HG03097 (cell line): ENCODE data around the gene EVX2.

Source experiments
- ATAC-seq: cut with Tn5 transposase; IDR thresholded peaks from one replicate; pipeline ENCODE4 v1.9.1; 2021; ENCODE audit not compliant: unreplicated experiment, low FRiP score

The EVX2 gene

DNA sequence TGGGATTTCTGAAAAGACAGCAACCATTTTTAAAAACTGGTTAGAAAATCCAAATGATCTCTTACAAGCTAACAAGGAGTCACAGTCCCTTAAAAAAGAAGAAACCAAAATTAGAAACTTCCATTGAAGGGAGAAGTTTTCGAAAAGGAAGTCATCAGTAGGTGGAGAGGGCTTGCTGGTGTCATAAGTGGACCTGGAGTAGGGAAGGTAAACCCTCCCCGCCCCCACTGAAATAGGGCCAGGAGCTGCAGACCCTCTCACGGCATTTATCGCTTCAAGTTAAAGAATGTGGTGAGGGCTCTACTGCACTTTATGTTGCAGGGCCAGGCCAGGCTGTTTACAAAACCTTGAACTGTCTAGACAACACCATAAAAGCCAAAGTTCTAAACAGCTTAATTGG, 26.2 kb upstream of the EVX2 start:
- ATAC-seq, result no peak

DNA sequence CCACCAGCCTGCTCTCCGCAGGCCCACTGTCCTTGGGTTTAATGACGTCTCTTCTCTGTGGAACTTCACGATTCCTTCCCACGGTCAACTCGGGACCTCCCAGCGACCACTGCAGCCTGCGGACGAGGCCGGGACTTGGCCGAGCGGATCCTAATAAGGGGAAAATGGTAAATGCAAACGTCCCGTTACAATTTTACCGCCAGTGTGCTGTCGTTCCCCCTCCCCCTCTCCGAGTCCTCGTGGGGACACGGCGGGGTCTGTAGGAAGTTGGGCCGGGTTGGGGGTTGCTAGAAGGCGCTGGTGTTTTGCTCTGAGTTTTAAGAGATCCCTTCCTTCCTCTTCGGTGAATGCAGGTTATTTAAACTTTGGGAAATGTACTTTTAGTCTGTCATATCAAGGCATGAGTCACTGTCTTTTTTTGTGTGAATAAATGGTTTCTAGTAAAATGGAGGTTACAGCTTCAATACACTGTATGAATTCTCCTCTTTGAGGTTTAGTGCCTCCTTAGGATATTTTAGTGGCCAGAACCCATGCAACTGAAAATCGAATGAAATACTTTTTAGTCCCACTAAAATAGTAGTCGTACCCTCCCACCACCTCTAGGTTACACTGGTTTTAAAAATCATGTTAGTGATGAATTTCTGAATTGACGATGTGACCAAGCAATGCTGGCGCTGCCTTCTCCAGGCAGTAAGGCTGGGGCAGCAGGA, 25.6 kb upstream of the EVX2 start:
- no peak for ATAC-seq

DNA sequence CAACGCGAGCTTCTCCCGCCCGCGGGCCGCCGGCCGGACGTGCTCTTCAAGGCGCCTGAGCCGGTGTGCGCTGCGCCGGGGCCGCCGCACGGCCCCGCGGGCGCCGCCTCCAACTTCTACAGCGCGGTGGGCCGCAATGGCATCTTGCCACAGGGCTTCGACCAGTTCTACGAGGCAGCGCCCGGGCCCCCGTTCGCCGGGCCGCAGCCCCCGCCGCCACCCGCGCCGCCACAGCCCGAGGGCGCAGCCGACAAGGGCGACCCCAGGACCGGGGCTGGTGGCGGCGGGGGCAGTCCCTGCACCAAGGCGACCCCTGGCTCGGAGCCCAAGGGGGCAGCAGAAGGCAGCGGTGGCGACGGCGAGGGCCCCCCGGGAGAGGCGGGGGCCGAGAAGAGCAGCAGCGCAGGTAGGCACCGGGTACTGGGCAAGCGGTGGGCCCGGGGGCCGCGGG, 24.0 kb upstream of the EVX2 start:
- ATAC-seq, result no peak

DNA sequence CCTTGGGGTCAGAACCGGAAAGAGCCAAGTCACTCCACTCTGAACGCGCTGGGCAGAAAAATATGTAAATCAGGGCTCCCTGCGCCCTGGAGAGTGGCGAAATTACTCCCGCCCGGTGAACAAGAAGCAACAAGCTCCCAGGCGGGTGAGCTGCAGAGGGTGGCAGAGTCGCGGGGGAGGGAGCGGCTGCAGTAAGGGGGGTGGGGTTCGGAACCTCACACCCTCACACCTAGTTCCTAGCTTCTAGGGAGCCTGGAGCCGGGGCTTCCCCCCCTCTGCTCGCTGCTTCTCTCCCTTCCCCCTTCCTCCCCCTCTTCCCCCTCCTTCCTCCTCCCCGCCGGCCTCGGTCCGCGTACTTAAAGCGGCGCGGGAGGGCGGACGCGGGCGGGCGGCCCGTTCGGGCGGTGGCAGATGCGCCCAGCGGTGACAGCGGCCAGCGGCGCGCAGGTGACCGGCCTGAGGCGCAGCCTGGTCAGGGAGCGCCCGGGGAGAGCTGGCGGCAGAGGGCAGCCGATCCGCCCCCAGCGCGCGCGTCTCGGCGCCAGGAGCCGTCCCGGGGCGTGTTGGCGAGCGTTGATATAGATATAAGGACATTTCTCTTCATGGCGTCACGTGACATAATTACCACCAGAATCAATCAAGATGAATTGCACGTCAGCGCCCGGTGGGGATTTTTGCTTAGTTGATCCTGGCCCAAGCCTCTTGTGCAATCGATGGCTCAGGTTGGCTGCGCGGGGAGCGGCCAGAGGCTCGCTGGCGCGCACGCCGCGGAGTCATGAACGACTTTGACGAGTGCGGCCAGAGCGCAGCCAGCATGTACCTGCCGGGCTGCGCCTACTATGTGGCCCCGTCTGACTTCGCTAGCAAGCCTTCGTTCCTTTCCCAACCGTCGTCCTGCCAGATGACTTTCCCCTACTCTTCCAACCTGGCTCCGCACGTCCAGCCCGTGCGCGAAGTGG, 23.1 kb upstream of the EVX2 start, which contains the start of gene HOXD11:
Gene HOXD11 (plus strand): TSS at position 700 of the 959 bp plus-strand sequence. CDS start 76 bp downstream, at position 776.
- no peak for ATAC-seq

DNA sequence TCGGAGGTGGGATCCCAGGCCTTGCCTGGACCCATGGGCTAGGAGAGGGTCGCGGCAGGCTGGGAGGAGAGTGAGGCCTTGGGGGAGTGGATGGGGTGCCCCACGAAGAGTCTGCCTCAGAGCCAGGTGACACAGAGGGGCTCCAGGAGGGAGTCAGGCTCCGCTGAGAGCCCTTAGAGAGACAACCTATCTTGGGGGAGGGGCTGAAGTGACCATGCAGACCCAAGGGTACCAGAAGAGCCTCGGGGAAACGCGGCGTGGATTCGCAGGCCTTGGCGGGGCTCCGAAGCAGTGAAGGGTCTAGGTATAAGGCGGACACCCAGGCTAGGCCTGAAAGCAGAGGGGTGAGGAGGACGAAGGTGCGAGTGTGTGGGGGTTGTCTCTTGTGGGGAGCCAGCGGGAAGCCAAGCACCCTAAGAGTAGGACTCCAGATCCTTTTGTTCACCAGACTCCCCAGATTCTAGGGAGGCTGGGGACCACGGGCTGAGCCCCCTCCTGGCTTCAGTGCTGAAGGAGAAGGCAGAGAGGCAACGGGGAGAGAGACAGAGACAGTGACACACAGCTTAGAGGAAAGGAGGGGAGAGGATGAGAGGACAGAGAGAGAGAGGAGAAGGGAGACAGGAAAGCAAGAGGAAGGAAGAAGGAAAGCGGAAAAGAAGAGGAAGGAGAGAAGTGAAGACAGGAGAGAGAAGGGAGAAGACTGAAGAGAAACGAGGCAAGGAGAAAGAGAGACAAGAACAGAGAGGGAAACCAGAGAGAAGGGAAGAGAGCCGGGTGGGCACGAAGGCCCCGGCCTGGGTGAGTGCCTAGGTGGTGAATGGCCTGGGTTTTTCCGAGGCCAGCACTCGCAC, 22.2 kb upstream of the EVX2 start:
- no peak for ATAC-seq

DNA sequence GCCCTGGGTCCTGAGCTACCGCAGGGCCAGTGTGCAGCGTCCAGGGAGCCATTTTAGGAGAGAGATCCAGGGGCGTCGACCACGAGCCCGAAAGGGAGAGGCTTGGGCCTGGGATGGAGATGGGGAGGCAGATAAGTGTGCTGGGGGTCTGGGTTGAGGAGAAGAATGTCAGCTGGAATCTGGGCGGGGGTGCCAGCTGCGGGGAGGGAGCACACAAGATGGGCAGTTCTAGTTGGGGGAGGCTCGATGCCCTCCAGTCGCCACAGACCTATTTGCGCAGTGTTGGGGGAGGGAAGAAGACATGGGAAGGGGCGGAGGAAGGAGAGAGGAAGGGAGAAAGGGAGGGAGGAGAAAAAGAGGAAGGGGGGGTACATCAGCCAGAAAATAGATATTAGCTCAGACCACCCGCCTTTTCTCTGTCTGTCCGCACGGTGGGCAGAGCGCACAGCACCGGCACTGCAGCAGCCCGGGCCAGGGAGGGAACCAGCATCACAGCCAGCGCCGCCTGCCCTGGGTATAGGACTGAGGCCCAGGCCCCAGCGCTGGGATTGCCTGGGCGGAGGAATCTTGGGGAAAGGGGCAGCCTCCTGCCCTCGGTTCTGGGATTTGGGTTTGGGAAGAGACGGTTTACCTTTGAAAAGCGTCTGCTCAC, 21.4 kb upstream of the EVX2 start:
- no peak for ATAC-seq

DNA sequence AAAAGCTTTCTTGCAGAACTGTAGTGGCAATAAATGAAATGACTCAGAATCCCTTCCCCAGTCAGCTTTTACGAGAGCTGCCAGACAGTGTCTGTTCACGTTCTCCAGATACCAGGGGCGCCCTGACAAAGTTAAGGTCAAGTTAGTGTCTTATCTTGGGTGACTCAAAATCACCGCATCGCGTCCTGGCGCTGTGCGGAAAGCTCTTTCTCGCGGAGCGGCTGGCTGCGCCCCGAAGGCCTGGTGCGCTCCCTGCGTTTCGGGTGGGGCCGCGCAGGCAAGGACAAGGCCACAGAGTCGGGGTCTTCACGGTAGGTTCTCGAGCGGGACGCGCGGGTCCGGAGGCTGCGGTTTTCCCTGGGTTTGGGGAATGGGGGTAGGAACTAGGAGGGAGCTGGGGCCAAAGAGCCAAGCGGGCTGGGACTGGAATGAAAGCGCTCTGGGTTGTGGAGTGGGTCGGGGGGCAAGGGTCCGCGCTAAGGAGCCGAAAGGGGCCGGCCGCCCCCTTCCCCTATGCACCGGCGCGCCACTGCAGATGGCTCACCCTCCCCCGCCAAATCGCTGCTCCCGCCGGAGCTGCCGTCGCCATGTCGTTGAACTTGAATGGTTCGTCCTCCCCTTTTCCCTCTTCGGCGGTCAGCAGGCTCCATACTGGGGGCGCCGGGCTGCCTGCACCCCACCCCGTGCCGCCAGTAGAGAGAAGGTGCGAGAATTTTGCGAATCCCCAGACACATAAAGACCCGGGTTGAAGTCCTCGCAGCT, 20.7 kb upstream of the EVX2 start:
- ATAC-seq, result no peak

DNA sequence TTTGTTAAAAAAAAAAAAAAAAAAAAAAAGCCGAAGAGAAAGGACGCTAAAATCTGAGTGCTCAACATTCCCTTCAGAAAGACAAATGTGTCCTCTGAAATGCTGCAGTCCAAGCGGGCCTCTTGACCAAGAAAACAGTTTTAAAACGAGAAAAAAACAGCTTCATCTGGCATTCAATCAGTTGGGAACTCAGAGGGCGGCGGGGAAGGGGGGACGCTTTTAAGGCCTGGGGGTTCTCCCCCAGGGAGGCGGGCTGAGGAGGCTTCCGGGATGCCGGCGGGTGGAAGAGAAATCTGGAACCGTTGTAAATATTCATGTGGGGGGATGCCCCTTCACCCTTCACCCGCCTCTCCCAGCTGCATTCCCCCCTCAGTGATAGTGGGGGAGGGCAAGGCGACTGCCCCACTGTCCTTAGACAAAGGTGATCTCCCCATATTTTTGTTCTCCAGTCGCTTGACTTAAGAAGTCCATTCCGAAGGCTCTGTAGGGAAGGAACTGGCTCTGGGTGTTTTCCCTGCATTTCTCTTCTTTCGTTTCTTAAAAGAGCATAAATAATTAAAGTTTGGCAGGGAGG, 20.1 kb upstream of the EVX2 start:
- ATAC-seq, result no peak

DNA sequence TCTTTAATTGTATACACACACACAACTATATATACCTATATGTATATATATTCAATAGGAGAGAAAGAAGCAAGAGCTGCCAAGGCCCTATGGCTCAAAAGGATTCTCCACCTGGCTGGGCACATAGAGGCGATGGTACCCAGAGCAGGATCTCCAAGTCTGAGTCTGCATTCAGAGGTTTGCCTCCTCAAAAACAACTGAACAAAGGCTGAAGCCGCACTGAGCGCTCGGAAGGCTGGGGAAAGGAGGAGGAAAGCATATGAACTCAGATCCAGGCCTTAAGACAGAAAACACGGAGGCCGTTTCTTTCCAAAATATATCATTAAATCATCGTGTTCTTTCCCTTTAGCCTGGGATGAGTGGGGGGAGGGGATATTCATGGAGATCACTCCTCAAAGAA, 19.4 kb upstream of the EVX2 start:
- ATAC-seq, result no peak

DNA sequence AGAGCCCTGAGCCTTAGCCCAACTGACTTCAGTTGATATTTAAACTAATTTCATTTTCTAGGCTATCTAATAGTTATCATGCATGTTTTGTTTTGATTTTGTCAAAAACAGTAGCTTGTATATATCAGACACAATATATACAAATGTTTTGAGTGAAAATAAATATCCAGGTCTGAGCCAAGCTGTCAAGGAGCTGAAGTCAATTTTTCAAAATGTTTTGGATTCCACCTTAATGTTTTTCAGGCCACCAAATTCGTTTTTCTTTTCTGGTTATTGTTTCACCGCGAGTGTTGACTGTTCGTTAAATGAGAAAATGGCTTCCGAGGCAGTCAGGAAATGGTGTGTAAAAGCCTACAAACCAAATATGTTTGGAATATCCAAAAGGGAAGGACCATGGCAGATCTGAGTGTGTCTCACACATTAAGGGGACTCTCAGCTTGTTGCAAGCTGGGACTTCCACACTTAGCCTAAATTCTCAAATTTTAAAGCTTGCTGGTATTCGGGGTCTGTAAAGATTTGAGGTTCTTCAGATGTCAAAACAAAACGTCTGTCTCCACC, 18.6 kb upstream of the EVX2 start:
- ATAC-seq, result no peak

DNA sequence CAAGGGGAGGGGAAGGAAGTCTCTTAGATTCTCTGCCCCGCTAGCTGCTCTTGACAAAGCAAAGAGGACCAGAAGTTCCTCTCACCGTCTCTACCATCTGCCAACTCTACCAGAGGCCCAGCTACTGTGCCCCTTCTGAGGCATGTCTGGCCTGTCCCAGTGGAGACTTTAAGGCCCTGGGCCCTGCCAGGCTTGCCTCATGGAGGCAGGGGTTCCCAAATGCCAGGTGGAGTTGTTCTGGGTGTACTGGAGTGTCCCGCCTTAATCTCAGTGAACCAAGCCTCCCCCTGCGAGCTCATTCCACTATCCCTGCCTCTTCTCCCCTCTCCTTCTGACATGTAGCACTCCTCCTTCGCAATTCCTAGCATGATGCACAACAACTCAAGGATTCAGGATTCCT, 18.1 kb upstream of the EVX2 start:
- ATAC-seq, result no peak

DNA sequence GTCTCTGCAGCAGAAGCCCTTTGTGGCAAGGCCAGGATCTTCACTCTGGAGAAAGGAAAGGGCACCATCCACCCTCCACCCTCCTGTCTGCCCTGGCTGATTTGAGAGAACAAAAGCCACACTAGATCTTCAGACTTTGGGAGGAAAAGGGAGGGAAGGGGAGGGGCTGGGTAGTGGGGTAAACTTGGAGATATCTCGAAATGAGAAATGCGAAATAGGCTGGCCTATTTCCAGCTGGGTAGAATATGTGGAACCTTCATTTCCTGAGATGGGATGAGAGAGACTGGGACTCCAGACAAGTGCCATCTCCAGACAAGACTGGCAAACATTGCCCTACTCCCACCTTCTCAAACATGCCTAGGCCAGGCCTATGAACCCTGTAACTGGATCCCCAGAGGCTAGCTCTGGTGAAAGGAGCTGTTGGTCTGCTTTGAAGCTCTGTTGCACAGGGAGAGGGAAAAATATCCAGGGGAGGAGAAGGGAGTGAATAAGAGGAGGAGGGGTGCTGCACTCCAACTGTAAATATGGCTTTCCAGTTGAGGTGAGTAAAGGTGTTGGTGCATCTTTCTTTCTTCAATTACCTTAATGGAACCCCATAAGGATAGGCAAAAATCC, 17.6 kb upstream of the EVX2 start:
- ATAC-seq, result no peak

DNA sequence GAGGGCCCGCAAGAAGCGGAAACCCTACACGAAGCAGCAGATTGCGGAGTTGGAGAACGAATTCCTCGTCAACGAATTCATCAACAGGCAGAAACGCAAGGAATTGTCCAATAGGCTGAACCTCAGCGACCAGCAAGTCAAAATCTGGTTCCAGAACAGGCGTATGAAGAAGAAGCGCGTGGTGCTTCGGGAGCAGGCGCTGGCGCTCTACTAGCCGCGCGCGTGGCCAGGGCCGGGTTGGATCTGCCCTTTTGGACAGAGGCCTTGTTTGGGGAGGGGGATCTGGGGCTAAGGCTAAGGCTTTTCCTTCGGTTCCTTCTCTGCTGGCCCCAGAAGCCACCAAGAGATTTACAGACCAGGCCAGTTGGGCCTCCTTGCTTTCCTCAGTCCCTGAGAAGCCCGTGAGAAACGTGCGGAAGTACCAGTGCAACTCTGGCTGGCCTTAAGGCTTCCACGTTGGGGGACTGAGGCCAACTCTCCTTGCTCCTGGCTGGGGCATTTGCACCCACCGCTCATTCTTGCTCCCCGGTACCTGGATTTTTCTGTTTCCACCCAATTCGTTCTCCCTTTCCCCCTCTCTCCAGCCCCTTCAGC, 16.9 kb upstream of the EVX2 start:
- no peak for ATAC-seq

DNA sequence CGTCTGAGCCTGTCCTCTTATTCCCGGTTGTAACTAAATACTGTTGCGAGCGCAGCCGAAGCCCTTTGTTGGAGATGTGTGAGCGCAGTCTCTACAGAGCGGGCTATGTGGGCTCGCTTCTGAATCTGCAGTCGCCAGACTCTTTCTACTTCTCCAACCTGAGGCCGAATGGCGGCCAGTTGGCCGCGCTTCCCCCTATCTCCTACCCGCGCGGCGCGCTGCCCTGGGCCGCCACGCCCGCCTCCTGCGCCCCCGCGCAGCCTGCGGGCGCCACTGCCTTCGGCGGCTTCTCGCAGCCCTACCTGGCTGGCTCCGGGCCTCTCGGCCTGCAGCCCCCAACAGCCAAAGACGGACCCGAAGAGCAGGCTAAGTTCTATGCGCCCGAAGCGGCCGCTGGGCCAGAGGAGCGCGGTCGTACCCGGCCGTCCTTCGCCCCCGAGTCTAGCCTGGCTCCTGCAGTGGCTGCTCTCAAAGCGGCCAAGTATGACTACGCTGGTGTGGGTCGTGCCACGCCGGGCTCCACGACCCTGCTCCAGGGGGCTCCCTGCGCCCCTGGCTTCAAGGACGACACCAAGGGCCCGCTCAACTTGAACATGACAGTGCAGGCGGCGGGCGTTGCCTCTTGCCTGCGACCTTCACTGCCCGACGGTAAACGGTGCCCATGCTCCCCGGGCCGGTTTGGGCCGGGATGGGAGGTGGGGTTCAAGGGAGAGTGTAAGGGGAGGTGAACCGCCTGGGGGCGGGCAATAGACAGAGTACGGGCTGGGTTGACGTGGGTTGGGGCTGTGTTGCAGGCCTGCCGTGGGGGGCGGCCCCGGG, 16.2 kb upstream of the EVX2 start, which contains the start of gene HOXD12:
Gene HOXD12 (plus strand): TSS at position 68 of the 819 bp plus-strand sequence. CDS start 7 bp downstream, at position 75.
- no peak for ATAC-seq

DNA sequence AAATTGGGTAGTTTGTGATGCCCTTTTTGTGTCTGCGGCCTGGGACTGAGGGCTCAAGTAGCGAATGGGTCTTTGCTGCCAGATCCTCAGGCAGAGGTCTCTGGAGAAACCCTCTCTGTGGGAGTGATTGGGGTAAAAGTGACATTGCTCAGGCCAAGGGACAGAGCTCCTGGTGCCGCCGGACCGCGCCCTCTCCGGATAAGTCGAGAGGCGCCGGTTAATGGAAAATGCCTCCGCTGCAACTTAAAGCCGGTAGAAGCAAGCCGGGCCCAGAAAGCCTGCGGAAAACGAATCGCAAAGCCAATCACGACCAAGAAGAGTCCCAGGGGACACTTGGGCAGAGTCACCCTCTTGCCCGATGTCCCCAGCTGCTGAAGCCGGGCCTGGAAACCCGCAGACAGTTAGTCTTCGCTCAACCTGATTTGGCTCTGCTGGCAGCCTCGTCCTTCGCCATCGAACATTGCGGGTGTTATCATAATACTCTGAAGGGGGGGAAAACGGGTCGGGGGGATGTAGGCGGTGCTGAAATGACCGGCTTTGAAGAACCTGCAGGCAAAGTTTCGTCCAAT, 15.5 kb upstream of the EVX2 start:
- ATAC-seq, result no peak

DNA sequence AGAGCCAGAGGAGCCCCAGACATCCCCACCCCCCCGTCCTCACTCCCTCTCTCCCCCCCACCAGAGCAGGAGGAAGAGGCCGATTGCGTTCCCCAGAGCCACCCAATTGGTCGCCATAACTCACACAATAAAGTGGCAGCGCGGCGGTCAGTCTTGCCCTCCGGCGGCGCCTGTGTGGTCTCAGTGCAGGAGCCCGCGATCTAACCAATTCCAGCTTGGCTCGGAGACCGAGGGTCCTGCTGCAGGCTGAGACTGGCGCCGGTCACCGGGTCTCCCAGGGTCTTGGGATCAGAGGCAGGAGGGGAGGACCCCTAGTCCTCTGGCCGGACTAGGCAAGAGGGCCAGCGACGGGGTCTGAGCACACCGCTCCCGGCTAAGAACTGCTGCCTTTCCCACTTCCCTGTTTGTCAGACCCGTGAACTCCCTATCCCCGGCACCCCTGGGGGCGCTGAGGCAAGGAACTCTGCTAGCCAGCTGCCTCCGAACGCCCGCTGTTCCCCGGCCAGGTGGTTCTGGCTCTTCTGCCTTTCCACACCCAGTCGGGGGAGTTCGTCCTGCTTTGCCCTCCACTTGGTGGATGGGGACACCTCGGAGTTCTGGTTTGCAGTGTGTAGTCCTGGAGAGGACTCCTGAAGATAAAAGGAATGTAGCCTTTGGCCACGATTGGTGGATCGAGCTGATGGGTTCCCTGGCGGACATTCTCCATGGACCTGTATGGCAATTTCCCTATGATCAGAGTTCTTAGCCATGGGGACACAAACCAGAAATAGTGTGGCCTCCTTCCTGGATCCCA, 14.8 kb upstream of the EVX2 start:
- no peak for ATAC-seq
